Measurements from ENCODE around the gene AHSP. TPM values are rescaled to one million over a fixed set of nuclear protein-coding genes. Genes with fewer than 3 reads are reported as not detected.

The AHSP gene
- total and polyA plus RNA-seq, 10 of the 15 experiments (the other 5 are each of a cell fraction or from before 2014, with no cell fraction given) = not detected

DNA sequence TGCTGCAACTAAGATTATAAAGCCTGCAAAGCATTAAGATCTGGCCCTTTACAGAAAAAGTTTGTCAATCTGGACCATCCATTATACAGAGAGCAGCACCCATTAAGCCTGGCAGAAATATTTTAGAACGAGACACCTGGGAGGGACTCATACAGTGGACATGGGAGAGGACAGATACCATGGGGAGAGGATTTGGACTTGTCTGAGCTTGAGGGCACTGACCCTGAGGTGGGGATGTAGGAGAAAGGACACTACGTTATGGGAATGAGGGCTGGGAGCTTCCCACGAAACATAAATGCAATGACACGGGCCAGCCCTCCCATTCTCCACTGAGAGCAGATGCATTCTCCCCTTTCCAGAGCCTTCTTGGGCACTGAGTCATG is 25.7 kb upstream of the AHSP start:
- no peaks in the 10 kb centered on the region for H4K20me1 ChIP-seq (ENCODE audit: control insufficient read depth, insufficient read depth)
- ATAC-seq (no peak), DNase-seq (ENCODE audit: low read depth, low spot score) (no peak), FAIRE-seq (no peak)
- in situ Hi-C loops (cut with MboI) (no loop called here), intact Hi-C loops (cut with micrococcal nuclease; ENCODE audit: unreplicated experiment) (loop anchor here (10.0 kb wide), 1 partner anchor 63 kb away; no protein-coding TSS in a partner anchor)
- H3K4me1 ChIP-seq (ENCODE audit: control insufficient read depth, insufficient read depth, low read length) = peaks cover 14% of the 10 kb centered on the region
- no peaks in the 10 kb centered on the region for H3K9me3 ChIP-seq (replicated peaks; ENCODE audit: control insufficient read depth, insufficient read depth, low read length)
- no peak overlapping the region for H3K9ac ChIP-seq (ENCODE audit: control insufficient read depth, insufficient read depth, low read length)
- ChIA-PET POLR2A (interaction anchor here (0.6 to 1.0 kb wide), 2 partner anchors 12 to 42 kb away, joined by 3 to 4 read pairs; no protein-coding TSS in a partner anchor), CTCF (interaction anchor here (1.2 to 1.6 kb wide), 2 partner anchors 41 to 211 kb away, joined by 3 to 4 read pairs; a partner anchor contains a TSS), SMC1A (ENCODE audit: uncharacterized antibody, unreplicated experiment) (no interaction called here), RAD21 (ENCODE audit: unreplicated experiment) (no interaction called here)
- H3K27me3 ChIP-seq (replicated peaks in 1 of 2; ENCODE audit: control insufficient read depth in 2 of 2, insufficient read depth in 2 of 2, low read length in 1 of 2) = no peaks in the 10 kb centered on the region
- BruUV-seq (replicated peaks) = no TSS peak
- TF ChIP-seq CBFB (IDR thresholded peaks at IDR 0.05; ENCODE audit: low read depth) (no peak), HDGF (IDR thresholded peaks at IDR 0.05) (no peak), RBBP5 (conservative IDR thresholded peaks at IDR 0.05) (no peak), SRF (IDR thresholded peaks at IDR 0.05; ENCODE audit: low read depth in 2 of 2, low read length in 2 of 2) (no peak), STAT1 (conservative IDR thresholded peaks at IDR 0.05) (no peak), EGR1 (IDR thresholded peaks at IDR 0.05; ENCODE audit: borderline replicate concordance in 1 of 2, low read depth in 2 of 2, low read length in 2 of 2) (no peak), CREM (IDR thresholded peaks at IDR 0.05; ENCODE audit: low read depth) (no peak), STAT3 (IDR thresholded peaks at IDR 0.05; ENCODE audit: low read depth, low read length) (no peak), CBX5 (IDR thresholded peaks at IDR 0.05; ENCODE audit: low read depth) (no peak), TAF1 (IDR thresholded peaks at IDR 0.05; ENCODE audit: borderline replicate concordance, low read depth, low read length) (no peak), PAX8 (IDR thresholded peaks at IDR 0.05) (no peak), CHD2 (IDR thresholded peaks at IDR 0.05; ENCODE audit: borderline replicate concordance, low read depth, low read length) (no peak), NR2F1 (conservative IDR thresholded peaks at IDR 0.05) (no peak), JUND (IDR thresholded peaks at IDR 0.05; ENCODE audit: low read depth, low read length) (no peak)
- TF ChIP-seq, protein P1, sequence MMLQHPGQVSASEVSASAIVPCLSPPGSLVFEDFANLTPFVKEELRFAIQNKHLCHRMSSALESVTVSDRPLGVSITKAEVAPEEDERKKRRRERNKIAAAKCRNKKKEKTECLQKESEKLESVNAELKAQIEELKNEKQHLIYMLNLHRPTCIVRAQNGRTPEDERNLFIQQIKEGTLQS (IDR thresholded peaks at IDR 0.05; ENCODE audit: borderline replicate concordance, extremely low read depth, low read depth, low read length) = no peak
- TF ChIP-seq, protein P2, sequence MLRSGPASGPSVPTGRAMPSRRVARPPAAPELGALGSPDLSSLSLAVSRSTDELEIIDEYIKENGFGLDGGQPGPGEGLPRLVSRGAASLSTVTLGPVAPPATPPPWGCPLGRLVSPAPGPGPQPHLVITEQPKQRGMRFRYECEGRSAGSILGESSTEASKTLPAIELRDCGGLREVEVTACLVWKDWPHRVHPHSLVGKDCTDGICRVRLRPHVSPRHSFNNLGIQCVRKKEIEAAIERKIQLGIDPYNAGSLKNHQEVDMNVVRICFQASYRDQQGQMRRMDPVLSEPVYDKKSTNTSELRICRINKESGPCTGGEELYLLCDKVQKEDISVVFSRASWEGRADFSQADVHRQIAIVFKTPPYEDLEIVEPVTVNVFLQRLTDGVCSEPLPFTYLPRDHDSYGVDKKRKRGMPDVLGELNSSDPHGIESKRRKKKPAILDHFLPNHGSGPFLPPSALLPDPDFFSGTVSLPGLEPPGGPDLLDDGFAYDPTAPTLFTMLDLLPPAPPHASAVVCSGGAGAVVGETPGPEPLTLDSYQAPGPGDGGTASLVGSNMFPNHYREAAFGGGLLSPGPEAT (IDR thresholded peaks at IDR 0.05; ENCODE audit: low read depth) = no peak
- TF ChIP-seq, protein P3, sequence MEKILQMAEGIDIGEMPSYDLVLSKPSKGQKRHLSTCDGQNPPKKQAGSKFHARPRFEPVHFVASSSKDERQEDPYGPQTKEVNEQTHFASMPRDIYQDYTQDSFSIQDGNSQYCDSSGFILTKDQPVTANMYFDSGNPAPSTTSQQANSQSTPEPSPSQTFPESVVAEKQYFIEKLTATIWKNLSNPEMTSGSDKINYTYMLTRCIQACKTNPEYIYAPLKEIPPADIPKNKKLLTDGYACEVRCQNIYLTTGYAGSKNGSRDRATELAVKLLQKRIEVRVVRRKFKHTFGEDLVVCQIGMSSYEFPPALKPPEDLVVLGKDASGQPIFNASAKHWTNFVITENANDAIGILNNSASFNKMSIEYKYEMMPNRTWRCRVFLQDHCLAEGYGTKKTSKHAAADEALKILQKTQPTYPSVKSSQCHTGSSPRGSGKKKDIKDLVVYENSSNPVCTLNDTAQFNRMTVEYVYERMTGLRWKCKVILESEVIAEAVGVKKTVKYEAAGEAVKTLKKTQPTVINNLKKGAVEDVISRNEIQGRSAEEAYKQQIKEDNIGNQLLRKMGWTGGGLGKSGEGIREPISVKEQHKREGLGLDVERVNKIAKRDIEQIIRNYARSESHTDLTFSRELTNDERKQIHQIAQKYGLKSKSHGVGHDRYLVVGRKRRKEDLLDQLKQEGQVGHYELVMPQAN (conservative IDR thresholded peaks at IDR 0.05) = no peak
- TF ChIP-seq, protein P4, sequence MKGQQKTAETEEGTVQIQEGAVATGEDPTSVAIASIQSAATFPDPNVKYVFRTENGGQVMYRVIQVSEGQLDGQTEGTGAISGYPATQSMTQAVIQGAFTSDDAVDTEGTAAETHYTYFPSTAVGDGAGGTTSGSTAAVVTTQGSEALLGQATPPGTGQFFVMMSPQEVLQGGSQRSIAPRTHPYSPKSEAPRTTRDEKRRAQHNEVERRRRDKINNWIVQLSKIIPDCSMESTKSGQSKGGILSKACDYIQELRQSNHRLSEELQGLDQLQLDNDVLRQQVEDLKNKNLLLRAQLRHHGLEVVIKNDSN (IDR thresholded peaks at IDR 0.05; ENCODE audit: borderline replicate concordance, extremely low read length, insufficient read depth, low read depth, low read length) = no peak
- H3K79me2 ChIP-seq (ENCODE audit: control insufficient read depth, insufficient read depth, low read length) = peaks cover 4% of the 10 kb centered on the region; the same call in 1 of the 2 replicates
- H2AFZ ChIP-seq (ENCODE audit: control insufficient read depth, low read depth, low read length) = no peak overlapping the region
- whole genome bisulfite sequencing (ENCODE audit: insufficient coverage, insufficient replicate concordance, low lambda C conversion rate, missing lambda C conversion rate) = 95% methylated on average over 4 of the region's 4 CpGs
- H3K27ac ChIP-seq (ENCODE audit: control insufficient read depth, insufficient read depth) = no peak overlapping the region
- H3K36me3 ChIP-seq (ENCODE audit: control insufficient read depth in 2 of 2, insufficient read depth in 2 of 2, low read length in 1 of 2) = no peaks in the 10 kb centered on the region; a peak in 1 of 4 replicates
- no peak overlapping the region for H3K4me2 ChIP-seq (ENCODE audit: control insufficient read depth, insufficient read depth)
- no peak overlapping the region for H3K4me3 ChIP-seq

Data from GM12878 (cell line).